ENCODE results near the gene KRTAP12-4. TPM values are rescaled to one million over a fixed set of nuclear protein-coding genes. Genes with fewer than 3 reads are reported as not detected.
"Not testable (repeated sequence)": the region's sequence is repeated elsewhere in the genome, so short reads cannot be mapped to it uniquely, and the experiment has no call there.

Gene KRTAP12-4
- polyA plus RNA-seq, 3 donors: not detected

DNA sequence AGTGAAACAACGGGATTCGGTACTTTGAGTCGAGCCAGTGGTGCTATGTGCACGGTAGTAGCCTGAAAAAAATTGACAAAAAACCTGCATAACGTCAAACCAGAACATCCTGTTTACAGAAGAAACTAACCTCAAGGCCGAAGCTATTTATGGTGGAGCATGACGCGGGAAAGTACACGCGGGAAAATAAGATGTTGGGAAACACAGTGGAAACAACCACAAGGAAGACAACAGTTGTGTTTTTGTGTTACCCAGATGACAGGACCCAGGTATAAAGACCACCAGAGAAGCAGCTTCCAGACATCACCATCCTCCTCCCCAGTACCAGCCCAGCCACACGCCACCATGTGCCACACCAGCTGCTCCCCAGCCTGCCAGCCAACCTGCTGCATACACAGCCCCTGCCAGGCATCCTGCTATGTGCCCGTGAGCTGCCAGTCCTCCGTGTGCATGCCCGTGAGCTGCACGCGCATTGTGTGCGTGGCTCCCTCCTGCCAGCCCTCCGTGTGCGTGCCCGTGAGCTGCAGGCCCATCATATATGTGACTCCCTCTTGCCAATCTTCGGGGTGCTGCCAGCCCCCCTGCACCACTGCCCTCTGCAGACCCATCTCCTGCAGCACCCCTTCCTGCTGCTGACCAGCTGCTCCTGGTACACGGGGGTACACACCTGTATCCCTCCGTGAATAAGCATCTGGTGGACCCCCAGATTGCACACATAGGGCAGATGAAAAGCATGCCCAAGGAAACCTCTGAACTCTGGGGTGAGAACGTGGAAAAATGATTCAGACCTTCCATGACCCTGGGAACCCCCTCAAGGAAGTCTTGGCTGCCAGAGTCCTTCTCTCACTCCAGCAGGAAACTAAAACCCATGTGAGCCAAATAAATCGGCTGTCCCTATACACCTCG is 3.4 kb upstream of the KRTAP12-4 start, which contains the start of gene KRTAP12-3:
KRTAP12-3 (plus strand) TSS at position 298 of the 906 bp plus-strand sequence; CDS start at position 346, 48 bp downstream.
- DNase-seq: no peak

GRCh38 chr21:44656868-44657267 is 2.4 kb upstream of the KRTAP12-4 start:
- DNase-seq: no peak

DNA sequence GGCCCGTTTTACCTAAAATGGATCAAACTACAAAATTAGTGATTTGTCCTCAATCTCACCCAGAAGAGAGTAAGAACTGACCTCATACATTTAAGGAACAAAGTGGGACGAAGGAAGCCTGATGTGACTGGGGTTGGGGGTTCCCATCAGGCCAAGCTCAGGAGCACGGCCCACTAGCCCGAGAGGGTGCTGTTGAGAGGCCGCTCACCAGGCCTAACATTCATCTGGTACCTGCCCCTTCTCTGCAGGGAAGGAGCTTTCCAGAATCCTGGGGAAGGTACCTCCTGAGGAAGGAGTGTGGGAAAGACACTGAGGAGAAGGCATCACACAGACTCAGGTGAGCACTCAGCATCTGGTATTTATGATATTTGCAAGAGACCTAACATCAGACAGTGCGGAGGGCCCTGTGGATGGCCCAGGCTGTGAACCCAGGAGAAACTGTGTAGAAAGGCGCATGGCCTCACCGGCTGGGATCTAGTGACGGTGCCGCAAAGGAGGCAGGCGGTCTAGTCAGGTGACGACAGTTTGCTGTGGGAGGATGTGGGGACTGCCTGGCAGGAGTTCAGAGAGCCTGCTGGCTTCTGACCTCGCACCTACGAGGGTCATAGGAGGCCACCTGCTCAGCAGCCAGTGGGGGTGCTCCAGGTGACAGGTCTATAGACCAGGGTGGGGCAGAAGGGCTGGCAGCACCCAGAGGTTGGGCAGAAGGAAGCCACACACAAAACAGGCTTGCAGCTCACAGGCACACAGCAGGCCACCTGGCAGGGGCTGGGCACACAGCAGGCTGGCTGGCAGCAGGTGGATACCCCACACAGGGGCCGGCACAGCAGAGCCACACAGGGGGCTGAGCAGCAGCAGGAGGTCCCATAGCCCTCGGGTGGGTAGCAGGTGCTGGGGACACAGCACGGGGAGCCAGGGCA is 543 bp downstream of the KRTAP12-4 start:
- DNase-seq: no peak

DNA sequence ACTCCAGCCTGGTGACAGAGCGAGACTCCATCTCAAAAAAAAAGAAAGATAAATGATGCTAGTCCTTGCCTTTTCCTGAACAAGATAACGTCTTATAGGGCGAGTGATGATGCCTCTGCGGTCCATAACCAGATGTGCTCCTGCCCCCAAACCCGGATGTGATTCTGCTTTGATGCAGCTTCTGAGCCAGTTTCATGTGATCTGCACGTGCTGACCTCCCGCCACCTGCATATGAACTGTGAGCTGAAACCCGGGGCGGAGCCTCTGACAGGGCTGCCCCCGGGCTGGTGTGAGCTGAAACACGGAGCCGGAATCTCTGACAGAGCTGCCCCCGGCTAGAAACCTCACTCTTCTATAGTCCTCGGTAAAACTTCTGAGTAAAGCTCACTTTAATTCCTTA is 1.3 kb downstream of the KRTAP12-4 start:
- no peak for DNase-seq

GRCh38 chr21:44650973-44651675 is 3.3 kb downstream of the KRTAP12-4 start:
- DNase-seq: no peak

GRCh38 chr21:44650265-44650972 is 4.0 kb downstream of the KRTAP12-4 start:
- no peak for DNase-seq

DNA sequence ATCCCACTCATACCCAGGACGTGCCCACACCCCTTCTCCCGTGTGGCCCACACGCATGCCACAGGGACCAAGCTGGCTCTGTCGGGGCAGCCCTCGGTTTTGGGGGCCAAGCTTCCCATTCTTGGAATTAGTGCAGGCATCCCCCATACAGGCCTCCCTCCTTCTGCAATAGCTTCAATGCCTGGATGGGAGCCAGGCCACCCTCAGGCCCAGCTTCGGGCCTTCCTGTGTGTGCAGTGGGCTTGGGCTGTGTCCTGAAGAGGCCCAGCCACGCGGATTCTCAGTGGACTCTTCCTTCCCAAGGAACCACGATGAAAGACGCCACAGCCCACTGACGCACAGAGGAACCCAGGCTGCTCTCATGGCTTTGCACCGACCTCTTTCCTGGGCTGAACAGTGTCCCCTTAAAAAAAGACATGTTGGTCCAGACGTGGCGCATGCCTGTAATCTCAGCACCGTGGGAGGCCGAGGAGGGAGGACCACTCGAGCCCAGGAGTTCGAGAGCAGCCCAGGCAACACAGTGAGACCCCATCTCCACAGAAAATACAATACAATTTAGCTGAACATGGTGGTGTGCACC is 4.8 kb downstream of the KRTAP12-4 start:
- DNase-seq: no peak

DNA sequence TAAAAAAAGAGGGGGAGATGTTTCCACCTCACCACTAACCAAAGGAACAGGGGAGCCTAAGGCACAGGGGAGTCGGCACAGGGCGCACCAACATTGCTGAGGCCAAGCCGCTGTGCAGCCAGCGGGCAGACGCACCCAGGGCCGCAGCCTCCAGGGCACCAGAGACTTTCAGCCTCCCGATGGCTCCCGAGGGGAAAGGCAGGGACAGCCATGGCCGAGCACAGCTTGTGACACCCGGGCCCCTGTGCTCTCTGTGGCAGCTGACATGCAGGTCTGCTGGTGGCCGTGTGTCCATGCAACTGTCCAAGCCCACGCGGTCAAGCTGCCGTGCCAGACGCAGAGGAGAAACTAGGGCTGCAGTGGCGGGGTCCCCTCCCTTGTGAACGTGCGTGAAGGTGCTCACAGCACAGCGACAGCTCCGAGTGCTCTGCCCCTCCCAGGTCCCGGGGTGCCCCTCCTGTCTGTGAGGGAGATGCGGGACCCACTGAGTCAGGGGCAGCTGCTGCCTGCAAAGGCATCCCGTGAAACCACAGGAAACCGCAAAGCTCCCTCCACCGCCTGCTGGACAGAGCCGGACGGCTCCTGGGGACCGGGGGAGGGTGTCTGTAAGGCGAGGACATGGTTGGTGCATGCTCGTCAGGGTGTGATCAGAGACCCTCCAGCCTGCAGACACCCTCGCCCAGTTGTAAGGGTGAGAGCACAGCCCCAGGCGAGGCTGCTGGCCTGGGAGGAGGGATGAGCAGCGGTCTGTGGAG is 5.7 kb downstream of the KRTAP12-4 start:
- no peak for DNase-seq

DNA sequence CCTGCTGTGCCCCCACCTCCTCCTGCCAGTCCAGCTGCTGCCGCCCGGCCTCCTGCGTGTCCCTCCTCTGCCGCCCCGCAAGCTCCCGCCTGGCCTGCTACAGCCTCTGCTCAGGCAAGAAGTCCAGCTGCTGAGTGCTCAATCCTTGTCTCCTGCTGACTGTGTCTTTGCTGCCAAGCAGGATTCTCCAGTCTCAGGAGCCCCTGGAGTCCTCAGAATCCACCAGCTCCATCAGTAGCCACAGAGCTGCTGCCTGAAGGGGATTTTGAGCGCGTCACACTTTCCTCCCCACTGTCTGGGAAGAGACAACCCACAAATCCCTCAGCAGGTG is 7.3 kb downstream of the KRTAP12-4 start:
- no peak for DNase-seq

DNA sequence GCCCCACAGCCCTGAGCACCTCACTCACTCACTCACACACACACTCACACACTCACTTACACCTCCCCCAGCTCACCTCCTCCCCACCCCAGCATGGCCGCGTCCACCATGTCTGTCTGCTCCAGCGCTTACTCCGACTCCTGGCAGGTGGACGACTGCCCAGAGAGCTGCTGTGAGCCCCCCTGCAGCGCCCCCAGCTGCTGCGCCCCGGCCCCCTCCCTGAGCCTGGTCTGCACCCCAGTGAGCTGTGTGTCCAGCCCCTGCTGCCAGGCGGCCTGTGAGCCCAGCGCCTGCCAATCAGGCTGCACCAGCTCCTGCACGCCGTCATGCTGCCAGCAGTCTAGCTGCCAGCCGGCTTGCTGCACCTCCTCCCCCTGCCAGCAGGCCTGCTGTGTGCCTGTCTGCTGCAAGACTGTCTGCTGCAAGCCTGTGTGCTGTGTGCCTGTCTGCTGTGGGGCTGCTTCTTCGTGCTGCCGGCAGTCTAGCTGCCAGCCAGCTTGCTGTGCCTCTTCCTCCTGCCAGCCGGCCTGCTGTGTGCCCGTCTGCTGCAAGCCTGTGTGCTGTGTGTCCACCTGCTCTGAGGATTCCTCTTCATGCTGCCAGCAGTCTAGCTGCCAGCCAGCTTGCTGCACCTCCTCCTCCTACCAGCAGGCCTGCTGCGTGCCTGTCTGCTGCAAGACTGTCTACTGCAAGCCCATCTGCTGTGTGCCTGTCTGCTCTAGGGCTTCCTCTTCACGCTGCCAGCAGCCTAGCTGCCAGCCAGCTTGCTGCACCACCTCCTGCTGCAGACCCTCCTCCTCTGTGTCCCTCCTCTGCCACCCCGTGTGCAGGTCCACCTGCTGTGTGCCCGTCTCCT is 7.9 kb downstream of the KRTAP12-4 start, which contains the start of gene KRTAP10-11:
KRTAP10-11 (plus strand) TSS at position 49 of the 856 bp plus-strand sequence; CDS start at position 94, 45 bp downstream.
- not testable (repeated sequence) for DNase-seq

DNA sequence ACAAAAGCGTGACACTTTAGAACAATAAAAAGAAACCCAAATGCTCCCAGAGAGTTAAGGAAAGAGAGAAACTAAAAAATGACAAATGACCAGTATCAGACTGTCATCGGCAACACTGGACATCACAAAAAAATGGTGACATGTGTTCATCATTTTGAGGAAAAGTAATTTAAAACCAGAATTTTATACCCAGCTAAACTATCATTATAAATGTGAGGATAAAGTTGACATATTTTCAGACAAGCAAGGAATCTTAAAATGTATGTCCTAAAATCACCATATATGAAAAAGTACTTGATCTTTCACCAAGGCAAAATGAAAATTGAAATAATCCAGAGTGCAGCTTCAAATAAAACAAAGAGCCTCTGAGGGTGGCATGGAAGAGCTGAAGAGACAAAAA is 9.6 kb downstream of the KRTAP12-4 start:
- DNase-seq: no peak

- peak; percentile 5 for DNase-seq
These were observed 10.6 kb downstream of the KRTAP12-4 start for GRCh38 chr21:44643741-44644310.

GRCh38 chr21:44640761-44641160 is 13.7 kb downstream of the KRTAP12-4 start:
- no peak for DNase-seq

- no peak for DNase-seq
These were observed 15.2 kb downstream of the KRTAP12-4 start for GRCh38 chr21:44639331-44639655.

GRCh38 chr21:44638506-44639330 is 15.7 kb downstream of the KRTAP12-4 start:
- not testable (repeated sequence) for DNase-seq

DNA sequence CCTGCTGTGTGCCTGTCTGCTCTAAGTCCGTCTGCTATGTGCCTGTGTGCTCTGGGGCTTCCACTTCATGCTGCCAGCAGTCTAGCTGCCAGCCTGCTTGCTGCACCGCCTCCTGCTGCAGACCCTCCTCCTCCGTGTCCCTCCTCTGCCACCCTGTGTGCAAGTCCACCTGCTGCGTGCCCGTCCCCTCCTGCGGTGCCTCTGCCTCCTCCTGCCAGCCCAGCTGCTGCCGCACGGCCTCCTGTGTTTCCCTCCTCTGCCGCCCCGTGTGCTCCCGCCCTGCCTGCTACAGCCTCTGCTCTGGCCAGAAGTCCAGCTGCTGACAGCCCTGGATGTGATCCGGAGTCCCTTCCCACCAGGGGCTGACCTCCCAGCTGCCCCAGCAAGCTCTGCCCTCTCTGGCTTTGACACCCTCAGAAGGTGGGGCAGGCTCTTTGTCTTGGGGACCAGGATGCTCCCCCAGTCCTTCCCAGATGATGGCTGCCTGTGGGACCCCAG is 16.6 kb downstream of the KRTAP12-4 start:
- DNase-seq: not testable (repeated sequence)

GRCh38 chr21:44637018-44637850 is 17.2 kb downstream of the KRTAP12-4 start, which contains the start of gene KRTAP10-10:
Gene KRTAP10-10, plus strand, starts transcription at chr21:44637356. Its CDS starts 62 bp downstream, at chr21:44637418.
- DNase-seq: no peak
